ENCODE data around the gene RHOU.

DNA sequence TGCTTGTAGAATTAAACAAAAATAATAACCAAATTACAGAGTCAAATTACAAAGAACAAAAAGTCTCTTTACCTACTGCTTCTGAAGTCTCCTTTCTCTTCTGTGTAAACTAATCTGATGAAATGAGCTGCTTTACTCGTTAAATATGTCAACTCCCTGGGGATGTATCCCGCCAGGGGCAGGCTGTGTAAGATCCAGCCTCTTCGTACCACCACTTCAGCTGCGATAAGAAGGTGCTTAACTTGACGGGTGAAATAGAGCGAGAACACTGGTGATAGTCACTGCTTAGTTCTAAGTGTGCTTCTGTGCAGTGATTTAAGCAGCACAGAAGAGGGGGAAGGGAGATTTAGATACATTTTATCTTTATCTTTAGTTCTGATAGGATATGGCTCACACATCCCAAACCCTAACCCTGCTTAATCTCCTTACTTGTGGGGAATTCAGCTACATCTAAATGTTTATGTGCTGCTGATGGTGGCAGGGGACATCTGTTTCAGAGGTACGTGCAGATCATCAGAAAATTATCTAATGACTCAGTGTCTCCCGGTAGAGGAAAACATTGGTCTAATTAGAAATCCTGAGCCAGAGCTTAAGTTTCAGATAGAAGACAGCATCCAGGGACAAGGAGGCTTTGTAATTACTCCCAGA is 46.0 kb downstream of the RHOU start:
- TF ChIP-seq, protein P1, sequence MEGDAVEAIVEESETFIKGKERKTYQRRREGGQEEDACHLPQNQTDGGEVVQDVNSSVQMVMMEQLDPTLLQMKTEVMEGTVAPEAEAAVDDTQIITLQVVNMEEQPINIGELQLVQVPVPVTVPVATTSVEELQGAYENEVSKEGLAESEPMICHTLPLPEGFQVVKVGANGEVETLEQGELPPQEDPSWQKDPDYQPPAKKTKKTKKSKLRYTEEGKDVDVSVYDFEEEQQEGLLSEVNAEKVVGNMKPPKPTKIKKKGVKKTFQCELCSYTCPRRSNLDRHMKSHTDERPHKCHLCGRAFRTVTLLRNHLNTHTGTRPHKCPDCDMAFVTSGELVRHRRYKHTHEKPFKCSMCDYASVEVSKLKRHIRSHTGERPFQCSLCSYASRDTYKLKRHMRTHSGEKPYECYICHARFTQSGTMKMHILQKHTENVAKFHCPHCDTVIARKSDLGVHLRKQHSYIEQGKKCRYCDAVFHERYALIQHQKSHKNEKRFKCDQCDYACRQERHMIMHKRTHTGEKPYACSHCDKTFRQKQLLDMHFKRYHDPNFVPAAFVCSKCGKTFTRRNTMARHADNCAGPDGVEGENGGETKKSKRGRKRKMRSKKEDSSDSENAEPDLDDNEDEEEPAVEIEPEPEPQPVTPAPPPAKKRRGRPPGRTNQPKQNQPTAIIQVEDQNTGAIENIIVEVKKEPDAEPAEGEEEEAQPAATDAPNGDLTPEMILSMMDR (IDR thresholded peaks at IDR 0.05; ENCODE audit: extremely low read depth in 1 of 2, insufficient read depth in 1 of 2, low read depth in 1 of 2, low read length in 2 of 2) = no peak
- TF ChIP-seq EZH2 (IDR thresholded peaks at IDR 0.05; ENCODE audit: borderline replicate concordance, low read depth, low read length, severe bottlenecking) (no peak), POLR2A (IDR thresholded peaks at IDR 0.05; ENCODE audit: low read depth, low read length) (no peak)

Measured in endothelial cell of umbilical vein (primary cell).